HPDE6-E6E7 (cell line): ENCODE results near the gene TMEM72.
A peak's percentile ranks its signal among the peaks of the same experiment; 100 is the strongest.
"Not testable (repeated sequence)": the region's sequence is repeated elsewhere in the genome, so short reads cannot be mapped to it uniquely, and the experiment has no call there.

Experiments used
- DNase-seq: peaks from one replicate; pipeline ENCODE4 v3.0.0; 2011; ENCODE audit warnings: missing footprints; ENCODE audit errors: extremely low spot score

Gene TMEM72

GRCh38 chr10:44911081-44911540 lies at the start of gene TMEM72:
TSS of gene TMEM72 (plus strand) at chr10:44911337. CDS start at chr10:44911513, 176 bp downstream.
- DNase-seq: no peak

DNA sequence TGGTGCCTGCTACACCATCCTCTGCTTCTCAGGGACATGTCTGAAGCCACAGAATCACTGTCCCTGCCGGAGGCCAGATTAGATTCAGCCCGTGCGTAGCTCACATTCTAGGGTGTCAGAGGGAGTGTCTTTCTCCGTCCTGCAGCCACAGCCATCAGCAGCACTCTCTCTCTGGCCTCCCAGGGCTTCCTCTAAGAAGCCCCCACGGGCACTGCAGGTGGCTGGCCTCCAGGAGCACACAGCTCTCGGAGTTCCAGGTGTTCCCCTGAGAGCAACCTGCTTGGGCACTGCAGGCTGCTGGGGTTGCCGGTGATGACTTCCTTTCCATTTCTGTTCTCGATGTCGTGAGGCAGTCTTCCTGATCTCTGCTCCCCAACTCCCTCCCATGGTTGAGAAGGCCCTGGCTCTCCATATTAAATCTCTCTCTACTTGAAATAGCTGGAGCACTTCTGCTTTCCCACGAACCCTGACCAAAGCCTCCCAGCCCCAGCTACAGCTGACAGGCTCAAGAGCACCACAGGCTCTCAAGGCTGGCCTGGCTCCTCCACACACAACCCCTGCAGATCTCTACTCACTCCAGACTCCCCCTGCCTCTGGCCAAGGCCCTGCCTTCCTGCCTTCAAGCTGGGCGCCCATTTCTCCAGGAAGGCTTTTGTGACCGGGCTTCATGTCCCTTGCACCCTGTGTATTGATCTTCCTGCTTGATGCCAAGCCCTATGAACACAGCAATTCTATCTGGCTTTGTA lies 49.0 kb upstream of the TMEM72 start:
- DNase-seq: no peak

DNA sequence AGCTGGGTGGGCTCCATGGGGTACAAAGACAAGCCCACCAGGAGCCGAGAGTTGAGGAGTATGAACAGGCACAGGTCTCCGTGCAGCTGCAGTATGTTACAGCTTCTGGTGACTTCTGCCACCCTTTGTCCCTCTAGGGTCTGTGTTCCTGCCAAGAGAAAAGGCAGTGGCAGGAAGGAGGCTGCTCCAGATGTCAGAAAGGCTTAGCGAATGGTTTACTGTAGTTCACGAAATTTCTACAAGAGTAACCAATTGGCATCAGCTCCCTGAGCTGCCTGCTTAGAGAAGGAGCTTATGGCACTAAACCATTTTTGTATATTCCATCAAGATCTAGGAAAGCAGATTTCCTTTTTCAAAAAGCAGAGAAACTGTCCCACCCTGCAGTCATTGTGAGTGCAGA lies 48.2 kb upstream of the TMEM72 start:
- no peak for DNase-seq

DNA sequence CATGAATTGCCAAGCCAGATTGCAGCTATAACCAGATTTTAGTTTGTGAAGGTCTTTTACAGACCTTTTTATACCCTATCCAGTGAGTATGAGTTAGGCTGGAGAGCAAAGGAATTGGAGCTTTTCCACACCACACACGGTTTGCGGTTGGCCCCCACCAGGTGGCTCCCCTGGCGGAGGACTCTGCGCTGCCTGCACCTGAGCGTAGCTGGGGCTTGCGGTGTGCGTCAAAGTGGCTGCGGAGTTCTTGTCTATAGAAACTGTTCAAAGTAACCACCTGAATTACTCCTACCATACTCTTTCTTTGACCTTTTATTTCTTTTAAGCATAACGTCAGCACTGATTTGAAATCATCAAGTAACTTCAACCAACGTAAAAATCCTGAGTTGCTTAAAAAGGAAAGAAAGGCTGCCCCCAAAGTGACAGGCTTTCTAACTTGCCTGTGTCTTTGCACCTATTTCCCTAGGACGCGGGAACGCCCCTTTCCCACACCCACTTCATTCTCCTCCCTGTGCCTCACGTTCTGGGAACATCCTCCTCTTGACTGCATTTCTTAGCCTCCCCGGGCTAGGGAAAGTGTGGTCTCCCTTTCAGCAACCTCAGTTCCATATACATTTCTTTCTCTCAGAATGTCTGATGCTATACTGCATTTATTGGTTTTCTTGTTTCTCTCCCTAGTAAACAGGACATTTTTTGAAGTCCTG lies 47.6 kb upstream of the TMEM72 start:
- no peak for DNase-seq

- DNase-seq: no peak
These were observed 47.1 kb upstream of the TMEM72 start for GRCh38 chr10:44864051-44864450.

DNA sequence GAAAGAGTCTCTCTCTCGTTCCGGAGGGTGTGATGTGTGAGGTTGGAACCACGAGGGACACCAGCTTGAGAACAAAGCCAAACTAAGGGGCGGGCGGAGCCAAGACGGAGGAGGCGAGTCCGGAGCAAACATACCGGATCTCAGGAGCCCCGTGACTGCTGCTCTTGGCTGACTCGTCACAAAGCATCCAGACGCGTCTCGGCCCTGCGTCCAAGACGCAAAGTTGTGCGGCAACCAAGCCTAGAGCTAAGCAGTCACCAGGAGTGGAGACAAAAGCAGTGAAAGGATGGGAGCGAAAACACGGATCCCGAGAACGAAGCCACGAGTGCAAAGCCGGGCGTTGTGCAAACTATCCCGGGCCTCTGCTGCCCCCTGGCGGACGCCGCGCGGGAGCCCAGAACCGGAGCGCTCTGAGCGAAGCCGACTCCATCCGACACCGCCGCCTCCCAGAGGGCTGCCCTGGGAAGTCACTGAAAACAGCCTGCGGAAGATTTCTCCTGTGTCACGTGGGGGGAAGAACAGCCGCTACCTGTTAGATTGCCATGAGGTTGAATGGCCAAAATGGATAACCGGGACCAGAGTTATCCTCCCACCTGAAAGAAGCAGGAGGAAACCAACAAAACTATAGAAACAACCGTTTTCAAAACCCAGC lies 46.4 kb upstream of the TMEM72 start:
- peak; percentile 85 for DNase-seq

DNA sequence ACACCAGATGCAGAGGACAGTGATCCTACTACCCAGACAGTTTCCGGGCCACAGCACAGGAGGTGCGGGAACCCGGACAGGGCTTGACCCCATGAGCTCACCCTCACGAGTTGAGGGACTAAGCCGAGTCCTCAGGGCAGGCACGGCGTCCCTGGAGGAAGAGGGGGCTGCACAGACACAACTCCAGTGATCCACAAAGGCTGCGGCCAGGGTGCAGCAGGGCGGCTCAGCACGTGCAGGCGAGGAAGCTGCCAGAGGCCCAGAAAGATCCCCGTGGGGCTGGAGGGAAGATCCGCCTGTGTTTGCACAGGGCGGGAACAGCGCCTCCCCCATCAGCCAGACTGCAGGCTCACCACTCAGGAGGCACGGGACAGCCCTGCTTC lies 45.9 kb upstream of the TMEM72 start:
- DNase-seq: no peak

DNA sequence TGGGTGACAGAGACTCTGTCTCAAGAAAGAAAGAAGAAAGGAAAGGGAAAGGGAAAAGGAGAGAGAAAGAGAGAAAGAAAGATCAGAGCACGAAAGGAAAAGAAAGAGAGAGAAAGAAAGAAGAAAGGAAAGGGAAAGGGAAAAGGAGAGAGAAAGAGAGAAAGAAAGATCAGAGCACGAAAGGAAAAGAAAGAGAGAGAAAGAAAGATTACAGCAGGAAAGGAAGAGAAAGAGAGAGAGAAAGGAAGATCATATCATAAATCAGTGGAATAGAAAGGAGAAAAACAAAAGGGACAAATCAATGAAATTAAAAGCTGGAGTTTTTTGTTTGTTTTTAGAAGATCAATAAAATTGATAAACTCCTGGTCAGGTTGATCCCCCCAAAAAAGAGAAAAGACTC lies 44.8 kb upstream of the TMEM72 start:
- not testable (repeated sequence) for DNase-seq

DNA sequence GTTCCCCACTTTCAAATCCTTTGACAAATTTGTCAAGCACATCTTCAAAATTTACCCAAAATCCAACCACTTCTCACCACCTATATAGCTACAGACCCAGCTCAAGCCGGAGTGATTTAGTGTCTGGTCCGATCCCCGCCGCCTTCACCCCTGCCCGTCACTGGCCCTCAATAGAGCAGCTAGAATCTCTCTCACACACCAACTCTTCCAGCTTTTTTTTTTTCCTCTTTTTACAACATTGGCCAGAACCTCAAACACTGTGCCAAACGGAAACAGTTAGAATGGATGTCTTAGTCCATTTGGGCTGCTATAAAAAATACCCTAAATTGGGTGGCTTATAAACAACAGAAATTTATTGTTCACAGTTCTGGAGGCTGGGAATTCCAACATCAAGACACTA lies 41.1 kb upstream of the TMEM72 start:
- no peak for DNase-seq

GRCh38 chr10:44873160-44873559 lies 38.0 kb upstream of the TMEM72 start:
- DNase-seq: no peak

- no peak for DNase-seq
These were observed 37.0 kb upstream of the TMEM72 start for GRCh38 chr10:44874166-44874565.

- peak; percentile 77 for DNase-seq
These were observed 32.2 kb upstream of the TMEM72 start for GRCh38 chr10:44878706-44879530.

GRCh38 chr10:44879531-44879899 lies 31.6 kb upstream of the TMEM72 start:
- DNase-seq: no peak

DNA sequence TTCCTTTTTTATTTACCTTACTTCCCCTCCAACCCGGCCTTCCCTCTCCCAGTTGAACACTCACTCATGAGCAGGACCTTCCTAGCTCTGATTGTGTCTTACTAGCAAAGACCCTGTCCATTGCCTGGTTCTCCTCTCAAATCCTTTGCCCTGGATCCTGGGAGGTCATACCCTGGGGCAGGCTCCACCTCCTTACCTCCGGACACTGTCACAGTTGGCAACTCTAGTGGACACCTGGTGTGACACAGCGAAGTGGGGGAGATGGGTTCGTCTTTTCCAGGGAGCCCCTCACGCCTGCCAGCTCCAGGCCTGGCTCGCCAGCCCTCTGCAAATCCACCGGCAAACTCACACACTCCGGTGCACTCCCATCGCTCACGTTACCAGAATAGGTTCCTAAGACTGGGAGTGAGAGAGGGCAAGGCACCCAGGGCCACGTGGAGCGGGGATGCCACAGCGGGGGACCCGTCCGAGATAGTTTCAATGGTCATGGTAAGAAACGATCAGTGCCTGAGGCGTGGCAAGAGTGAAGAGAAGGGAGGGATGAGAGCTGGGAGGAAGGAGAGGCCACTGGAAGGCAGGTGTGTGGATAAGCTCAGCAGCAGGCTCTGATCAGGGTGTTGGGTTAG lies 30.9 kb upstream of the TMEM72 start:
- DNase-seq: no peak

DNA sequence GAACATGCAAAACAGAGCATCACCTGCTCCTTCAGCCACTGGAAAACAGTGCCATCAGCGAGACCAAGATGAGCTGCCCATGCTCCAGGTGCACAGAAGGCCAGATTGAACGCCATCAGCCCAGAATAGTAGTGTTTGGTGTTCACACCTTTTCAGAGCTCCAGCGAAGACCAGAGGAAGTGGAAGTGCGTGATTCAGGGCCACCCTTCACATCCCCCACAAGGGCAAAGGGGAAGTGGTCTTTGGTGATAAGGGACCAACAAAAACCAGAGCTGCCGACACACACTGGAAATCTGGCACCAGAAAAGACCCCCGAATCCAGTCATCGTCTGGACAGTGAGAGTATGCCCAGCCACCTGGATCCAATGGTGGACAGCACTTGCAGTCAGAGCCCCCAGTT lies 29.5 kb upstream of the TMEM72 start:
- DNase-seq: no peak

DNA sequence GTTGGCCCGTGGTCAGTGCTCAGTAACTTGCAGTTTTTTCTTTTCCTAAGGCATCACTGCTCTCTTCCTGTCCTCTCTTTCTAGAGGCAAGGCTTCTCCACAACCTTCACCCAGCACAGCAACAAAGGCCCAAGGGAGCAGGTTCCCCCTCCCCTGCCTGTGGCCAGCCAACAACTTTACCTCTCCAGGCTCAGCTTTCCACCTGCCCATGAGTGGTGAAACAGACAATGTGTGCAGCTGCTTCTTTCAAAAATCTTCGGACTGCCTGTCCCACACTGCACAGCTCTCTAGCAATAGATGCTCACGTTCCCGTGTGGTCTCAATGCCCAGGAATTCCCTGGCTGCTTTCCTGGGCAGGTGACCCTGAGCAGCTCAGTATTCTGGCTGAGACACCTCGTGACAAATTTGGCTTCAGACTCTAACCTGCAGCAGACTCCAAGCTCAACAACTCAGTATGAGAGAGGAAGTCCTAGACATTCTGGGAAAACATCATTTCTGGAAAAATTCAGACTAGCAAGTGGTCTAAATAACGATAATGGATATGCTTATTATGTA lies 28.9 kb upstream of the TMEM72 start:
- no peak for DNase-seq

DNA sequence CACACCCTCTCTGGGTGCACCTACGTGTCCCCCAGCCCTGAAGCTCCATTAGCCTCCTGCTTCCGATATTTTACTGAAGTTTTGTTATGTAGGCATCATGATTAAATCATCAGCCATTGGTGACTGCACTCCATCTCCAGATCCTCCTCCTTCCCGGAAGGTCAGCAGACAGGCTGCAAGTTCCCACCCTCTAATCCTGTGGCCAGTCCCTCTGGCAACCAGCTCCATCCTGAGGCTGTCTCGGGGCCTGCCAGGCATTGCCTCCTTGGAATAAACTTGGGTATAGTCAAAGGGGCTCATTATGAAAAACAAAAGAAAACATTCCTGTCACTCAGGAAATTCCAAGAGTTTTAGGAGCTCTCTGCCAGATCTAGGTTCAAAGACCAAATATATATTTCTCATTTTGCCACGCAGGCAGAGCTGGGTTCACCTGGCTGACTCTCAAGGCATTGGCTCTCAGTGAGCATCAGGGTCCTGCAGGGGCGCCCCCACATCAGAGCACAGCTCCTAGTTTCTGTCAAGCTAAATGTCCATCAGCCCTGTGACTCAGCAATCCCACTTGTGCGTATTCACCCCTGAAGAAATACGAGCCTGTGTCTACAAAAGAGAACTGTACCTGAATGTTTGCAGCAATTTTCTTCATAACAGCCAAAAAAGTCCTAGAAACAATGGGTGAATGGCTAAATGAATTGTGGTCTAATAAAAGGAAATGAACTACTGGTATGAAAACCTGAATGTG lies 27.4 kb upstream of the TMEM72 start:
- DNase-seq: no peak

- DNase-seq: no peak
These were observed 25.4 kb upstream of the TMEM72 start for GRCh38 chr10:44885710-44886109.

DNA sequence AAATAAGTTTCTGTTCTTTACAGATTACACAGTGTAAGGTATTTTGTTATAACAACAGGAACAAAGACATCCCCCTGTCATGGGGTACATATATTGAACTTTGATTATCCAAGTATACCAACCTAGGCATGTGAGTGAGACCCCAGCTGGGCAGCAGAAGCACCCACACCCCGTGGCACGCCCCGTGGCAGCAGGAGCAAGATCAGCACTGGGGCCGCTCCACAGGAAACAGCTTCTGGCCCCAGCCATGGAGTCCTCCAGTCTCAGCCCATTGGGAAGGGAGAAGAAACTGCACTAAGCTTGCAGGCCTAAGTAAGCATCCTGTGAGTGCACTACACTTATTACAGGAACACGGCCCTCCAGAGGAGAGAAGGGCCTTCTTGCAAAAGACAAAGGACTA lies 24.2 kb upstream of the TMEM72 start:
- DNase-seq: no peak

GRCh38 chr10:44888886-44889285 lies 22.3 kb upstream of the TMEM72 start:
- no peak for DNase-seq

GRCh38 chr10:44889834-44890233 lies 21.3 kb upstream of the TMEM72 start:
- no peak for DNase-seq
